Stimulated activated CD8-positive, alpha-beta memory T cell treated with anti-CD3 and anti-CD28 coated beads, Interleukin-15, amount 100 ng/mL, for 48 hours (primary cell): ENCODE results near the gene CDC42.

Experiments used
- DNase-seq, 2 donors: peaks; one replicate each; pipeline ENCODE4 v3.0.0-alpha.2; 2020; ENCODE audit warnings: low read depth in 2 of 2

CDC42 gene

GRCh38 chr1:22074803-22075202 lies 22.3 kb downstream of the CDC42 start:
- DNase-seq = no peak

- DNase-seq = no peak
Measured at GRCh38 chr1:22075718-22076117, 23.2 kb downstream of the CDC42 start.

GRCh38 chr1:22076346-22076745 lies 23.8 kb downstream of the CDC42 start:
- no peak for DNase-seq

DNA sequence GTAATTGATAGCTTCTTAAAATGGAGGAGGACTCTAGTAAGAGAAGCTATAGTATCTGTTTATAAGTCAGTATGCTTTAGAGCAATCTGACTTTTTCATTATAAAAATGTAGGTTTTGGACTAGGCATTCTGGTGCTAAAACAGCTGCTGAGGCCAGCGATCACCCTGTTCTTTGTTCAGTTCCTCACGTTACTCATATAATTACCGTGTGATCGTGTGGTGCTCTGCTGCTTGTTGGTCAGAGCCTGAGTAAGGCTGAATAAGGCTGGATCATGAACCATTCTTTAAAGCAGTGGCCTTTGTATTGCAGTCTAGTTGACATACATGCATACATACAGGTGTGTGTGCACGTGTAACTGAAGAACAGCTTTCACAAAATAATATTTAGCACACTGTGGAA lies 25.2 kb downstream of the CDC42 start:
- DNase-seq = no peak

- DNase-seq = no peak
Measured at GRCh38 chr1:22078133-22078532, 25.6 kb downstream of the CDC42 start.

- DNase-seq = no peak
Measured at GRCh38 chr1:22080191-22080590, 27.7 kb downstream of the CDC42 start.

GRCh38 chr1:22088331-22088730 lies 35.8 kb downstream of the CDC42 start:
- DNase-seq = no peak

GRCh38 chr1:22089134-22089571 lies 36.6 kb downstream of the CDC42 start:
- no peak for DNase-seq

GRCh38 chr1:22089787-22090186 lies 37.3 kb downstream of the CDC42 start:
- no peak for DNase-seq

- no peak for DNase-seq
Measured at GRCh38 chr1:22090867-22091266, 38.4 kb downstream of the CDC42 start.

DNA sequence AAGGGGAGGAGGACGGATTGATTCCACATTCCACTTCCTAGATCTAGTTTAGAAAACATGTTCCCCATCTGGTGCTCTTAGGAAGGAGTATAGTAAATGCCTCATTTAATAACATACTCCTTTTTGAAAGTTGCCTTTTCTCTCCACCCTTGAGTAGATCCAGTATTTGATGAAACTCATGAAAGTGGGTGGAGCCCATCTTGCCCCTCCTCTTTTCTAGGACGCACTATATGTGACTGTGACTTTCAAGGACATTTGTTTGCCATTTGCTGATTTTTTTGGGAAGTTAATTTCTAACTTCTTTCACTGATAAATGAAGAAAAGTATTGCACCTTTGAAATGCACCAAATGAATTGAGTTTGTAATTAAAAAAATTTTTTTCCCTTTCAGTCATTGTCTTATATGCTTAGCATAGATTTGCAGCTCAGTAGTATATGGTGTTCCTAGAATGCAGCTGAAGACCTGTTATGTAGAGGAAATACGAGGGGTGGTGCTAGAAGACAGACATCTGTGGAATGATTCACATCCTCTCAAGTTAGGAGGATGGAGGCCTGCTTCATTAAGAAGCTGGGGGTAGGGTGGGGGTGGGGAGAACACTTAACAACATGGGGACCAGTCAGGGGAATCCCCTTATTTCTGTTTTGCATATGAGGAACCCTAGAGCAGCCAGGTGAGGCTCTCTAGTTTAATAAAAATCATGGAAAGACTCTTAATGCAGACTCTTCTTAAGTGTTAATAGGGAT lies 39.7 kb downstream of the CDC42 start:
- peak in 1 of 2 donors; percentile 27 for DNase-seq

DNA sequence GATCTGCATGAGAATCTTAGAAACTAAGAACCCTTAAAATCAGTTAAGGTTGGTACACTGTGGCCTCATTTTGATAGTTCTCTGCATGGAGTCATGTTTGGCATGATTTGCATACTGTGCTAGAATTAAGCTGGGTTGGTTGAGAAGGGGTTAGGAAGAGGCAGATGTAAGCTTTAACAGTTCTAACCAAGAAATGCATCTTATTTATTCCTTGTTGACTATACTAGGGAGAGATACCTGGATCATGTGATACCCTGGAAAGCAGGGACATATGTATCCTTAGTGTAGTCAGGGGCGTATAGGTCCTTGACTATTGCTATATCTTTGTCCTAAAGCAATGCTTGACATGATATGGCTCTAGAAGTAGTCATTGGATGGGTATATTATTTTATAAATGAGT lies 41.0 kb downstream of the CDC42 start:
- no peak for DNase-seq

GRCh38 chr1:22096036-22096435 lies 43.5 kb downstream of the CDC42 start:
- DNase-seq = no peak

DNA sequence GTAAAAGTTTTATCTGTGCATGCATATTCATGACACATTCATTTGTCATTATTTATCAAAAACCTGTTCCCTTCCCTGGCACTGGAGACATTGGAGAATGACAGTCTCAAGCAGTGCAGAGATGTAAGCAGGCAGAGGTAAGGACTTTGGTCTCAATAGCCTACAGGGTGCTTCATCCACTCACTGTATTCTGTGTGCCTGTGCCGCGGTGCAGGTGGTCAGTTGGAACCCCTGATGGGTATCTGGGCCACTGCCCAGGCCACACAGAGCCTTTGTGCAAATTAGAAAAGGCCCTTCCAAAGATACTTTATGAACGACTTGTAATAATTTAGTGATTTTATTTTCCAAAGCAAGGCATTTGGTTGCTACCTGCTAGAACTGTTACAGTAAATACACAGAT lies 44.0 kb downstream of the CDC42 start:
- no peak for DNase-seq

- no peak for DNase-seq
Measured at GRCh38 chr1:22098752-22099151, 46.2 kb downstream of the CDC42 start.

GRCh38 chr1:22100168-22100567 lies 47.7 kb downstream of the CDC42 start:
- no peak for DNase-seq

- no peak for DNase-seq
Measured at GRCh38 chr1:22101199-22101598, 48.7 kb downstream of the CDC42 start.

- no peak for DNase-seq
Measured at GRCh38 chr1:22101995-22102394, 49.5 kb downstream of the CDC42 start.

DNA sequence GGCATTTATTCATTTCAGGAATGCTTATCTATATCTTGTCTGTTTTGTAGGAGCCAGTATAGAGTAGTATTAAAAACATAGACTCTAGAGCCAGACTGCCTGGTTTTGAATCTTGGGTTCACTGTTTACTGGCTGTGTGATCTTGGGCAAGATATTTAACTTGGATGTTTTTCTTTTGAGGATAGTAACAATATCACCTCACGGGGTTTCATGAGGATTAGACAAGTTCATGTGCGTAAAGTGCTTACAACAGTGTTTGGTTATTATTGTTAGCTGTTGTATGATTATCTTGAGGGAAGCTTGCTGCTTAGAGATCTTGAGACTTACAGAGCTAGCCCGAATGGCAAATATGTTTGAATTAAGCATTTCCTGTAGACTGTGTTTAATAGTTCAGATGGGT lies 50.2 kb downstream of the CDC42 start:
- DNase-seq = no peak

- no peak for DNase-seq
Measured at GRCh38 chr1:22104094-22104493, 51.6 kb downstream of the CDC42 start.

DNA sequence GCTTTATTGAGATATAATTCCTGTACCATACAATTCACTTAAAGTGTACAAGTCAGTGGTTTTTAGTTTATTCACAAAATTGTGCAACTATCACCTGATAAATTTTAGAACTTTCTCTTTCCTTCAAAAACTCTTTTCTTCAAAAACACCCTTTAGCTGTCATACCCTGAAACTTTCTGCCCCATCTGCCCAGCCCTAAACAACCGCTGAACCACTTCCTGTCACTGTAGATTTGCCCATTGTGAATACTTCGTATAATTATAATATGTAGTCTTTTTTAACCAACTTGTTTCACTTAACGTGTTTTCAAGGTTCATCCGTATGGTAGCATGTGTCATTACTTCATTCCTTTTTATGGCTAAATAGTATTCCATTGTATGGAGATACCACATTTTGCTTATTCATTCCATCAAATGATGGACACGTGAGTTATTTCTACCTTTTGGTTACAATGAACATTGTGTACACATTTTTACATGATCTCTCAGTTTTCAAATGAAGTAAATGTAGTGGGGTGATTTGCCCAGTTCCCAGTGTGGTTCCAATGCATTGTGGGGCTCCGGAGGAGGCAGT lies 52.4 kb downstream of the CDC42 start:
- peak; percentile 15 to 26 for DNase-seq

- no peak for DNase-seq
Measured at GRCh38 chr1:22105611-22106207, 53.2 kb downstream of the CDC42 start.

DNA sequence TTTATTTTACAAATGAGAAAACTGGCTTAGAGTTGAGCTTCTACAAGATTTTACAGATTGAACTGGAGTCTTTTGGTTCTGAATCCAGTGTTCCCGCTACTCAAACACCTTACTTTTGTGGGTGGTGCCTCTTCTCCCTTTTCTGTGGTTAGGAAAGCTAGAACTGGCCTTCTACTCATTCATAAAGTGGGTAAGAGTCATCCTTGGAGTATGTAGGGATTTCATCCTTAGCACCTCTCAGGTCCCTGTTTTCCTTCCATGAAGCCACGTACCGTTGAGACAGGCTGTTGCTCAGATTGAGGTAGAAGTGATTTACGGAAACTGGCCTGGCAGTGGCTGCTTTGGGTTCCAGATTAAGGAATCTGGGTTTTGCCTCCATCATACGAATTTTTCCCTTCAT lies 54.6 kb downstream of the CDC42 start:
- no peak for DNase-seq
